ENCODE measurements around the gene MLIP. TPM values are rescaled to one million over a fixed set of nuclear protein-coding genes. Genes with fewer than 3 reads are reported as not detected.

MLIP gene
- total and polyA plus RNA-seq, 2 donors from 2014 or later = 1.7 to 2.4 TPM

DNA sequence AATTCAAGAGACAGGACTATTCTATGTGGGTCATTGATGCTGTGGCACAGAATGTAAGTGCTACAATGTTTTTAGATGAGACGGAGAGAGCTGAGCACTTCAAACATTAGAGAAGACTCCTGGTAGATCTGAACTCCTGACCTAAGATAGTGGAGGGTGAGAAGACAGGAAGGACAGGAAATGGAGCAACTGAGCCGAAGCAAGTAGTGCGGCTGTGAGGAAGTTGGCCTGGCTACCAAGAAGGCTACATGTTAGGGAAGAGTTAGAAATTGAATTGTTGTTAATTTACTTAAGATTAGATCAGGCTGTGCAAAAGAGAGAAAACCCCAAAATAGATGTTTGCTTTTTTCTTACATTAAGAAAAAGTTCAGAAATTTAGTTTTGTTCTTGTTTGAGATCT, 14.4 kb upstream of the MLIP start:
- Histone ChIP-seq H3K27me3 (ENCODE audit: control insufficient read depth, insufficient read depth, low read length) (no peaks in the 10 kb centered on the region), H3K36me3 (ENCODE audit: control insufficient read depth in 2 of 3, insufficient read depth in 3 of 3, low read length in 3 of 3) (no peaks in the 10 kb centered on the region), H3K4me1 (ENCODE audit: control insufficient read depth in 2 of 3, insufficient read depth in 2 of 3, low read depth in 1 of 3, low read length in 3 of 3) (no peaks in the 10 kb centered on the region), H3K9ac (ENCODE audit: low read length in 3 of 3) (no peak overlapping the region), H3K27ac (ENCODE audit: low read depth in 2 of 2, low read length in 2 of 2) (no peak overlapping the region), H3K4me3 (ENCODE audit: low read length in 3 of 3) (no peak overlapping the region), H3K9me3 (ENCODE audit: control insufficient read depth in 2 of 3, insufficient read depth in 1 of 3, low read length in 3 of 3) (no peaks in the 10 kb centered on the region)
- no peak for FAIRE-seq
- intact Hi-C loops (cut with DNase I) = no loop called here
- no peak for DNase-seq
- TF ChIP-seq, protein P1, sequence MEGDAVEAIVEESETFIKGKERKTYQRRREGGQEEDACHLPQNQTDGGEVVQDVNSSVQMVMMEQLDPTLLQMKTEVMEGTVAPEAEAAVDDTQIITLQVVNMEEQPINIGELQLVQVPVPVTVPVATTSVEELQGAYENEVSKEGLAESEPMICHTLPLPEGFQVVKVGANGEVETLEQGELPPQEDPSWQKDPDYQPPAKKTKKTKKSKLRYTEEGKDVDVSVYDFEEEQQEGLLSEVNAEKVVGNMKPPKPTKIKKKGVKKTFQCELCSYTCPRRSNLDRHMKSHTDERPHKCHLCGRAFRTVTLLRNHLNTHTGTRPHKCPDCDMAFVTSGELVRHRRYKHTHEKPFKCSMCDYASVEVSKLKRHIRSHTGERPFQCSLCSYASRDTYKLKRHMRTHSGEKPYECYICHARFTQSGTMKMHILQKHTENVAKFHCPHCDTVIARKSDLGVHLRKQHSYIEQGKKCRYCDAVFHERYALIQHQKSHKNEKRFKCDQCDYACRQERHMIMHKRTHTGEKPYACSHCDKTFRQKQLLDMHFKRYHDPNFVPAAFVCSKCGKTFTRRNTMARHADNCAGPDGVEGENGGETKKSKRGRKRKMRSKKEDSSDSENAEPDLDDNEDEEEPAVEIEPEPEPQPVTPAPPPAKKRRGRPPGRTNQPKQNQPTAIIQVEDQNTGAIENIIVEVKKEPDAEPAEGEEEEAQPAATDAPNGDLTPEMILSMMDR (IDR thresholded peaks at IDR 0.05; ENCODE audit: borderline replicate concordance, extremely low read depth, insufficient read depth) = no peak

GRCh38 chr6:54097753-54098152, 13.5 kb upstream of the MLIP start:
- Histone ChIP-seq H3K4me1 (ENCODE audit: control insufficient read depth in 2 of 3, insufficient read depth in 2 of 3, low read depth in 1 of 3, low read length in 3 of 3) (no peaks in the 10 kb centered on the region), H3K9ac (ENCODE audit: low read length in 3 of 3) (no peak overlapping the region), H3K4me3 (ENCODE audit: low read length in 3 of 3) (no peak overlapping the region), H3K9me3 (ENCODE audit: control insufficient read depth in 2 of 3, insufficient read depth in 1 of 3, low read length in 3 of 3) (no peaks in the 10 kb centered on the region), H3K27ac (ENCODE audit: low read depth in 2 of 2, low read length in 2 of 2) (no peak overlapping the region), H3K36me3 (ENCODE audit: control insufficient read depth in 2 of 3, insufficient read depth in 3 of 3, low read length in 3 of 3) (no peaks in the 10 kb centered on the region), H3K27me3 (ENCODE audit: control insufficient read depth, insufficient read depth, low read length) (no peaks in the 10 kb centered on the region)
- intact Hi-C loops (cut with DNase I) = no loop called here
- DNase-seq = no peak
- FAIRE-seq = no peak
- TF ChIP-seq, protein P1 (IDR thresholded peaks at IDR 0.05; ENCODE audit: borderline replicate concordance, extremely low read depth, insufficient read depth) = no peak

- FAIRE-seq = no peak
- Histone ChIP-seq H3K27me3 (ENCODE audit: control insufficient read depth, insufficient read depth, low read length) (no peaks in the 10 kb centered on the region), H3K36me3 (ENCODE audit: control insufficient read depth in 2 of 3, insufficient read depth in 3 of 3, low read length in 3 of 3) (no peaks in the 10 kb centered on the region), H3K4me3 (ENCODE audit: low read length in 3 of 3) (no peak overlapping the region), H3K9me3 (ENCODE audit: control insufficient read depth in 2 of 3, insufficient read depth in 1 of 3, low read length in 3 of 3) (no peaks in the 10 kb centered on the region), H3K27ac (ENCODE audit: low read depth in 2 of 2, low read length in 2 of 2) (no peak overlapping the region), H3K4me1 (ENCODE audit: control insufficient read depth in 2 of 3, insufficient read depth in 2 of 3, low read depth in 1 of 3, low read length in 3 of 3) (no peaks in the 10 kb centered on the region), H3K9ac (ENCODE audit: low read length in 3 of 3) (no peak overlapping the region)
- TF ChIP-seq, protein P1 (IDR thresholded peaks at IDR 0.05; ENCODE audit: borderline replicate concordance, extremely low read depth, insufficient read depth) = no peak
- intact Hi-C loops (cut with DNase I) = no loop called here
- DNase-seq = no peak
Observed at GRCh38 chr6:54098450-54099044, 12.7 kb upstream of the MLIP start.

- Histone ChIP-seq H3K27ac (ENCODE audit: low read depth in 2 of 2, low read length in 2 of 2) (no peak overlapping the region), H3K9me3 (ENCODE audit: control insufficient read depth in 2 of 3, insufficient read depth in 1 of 3, low read length in 3 of 3) (no peaks in the 10 kb centered on the region), H3K27me3 (ENCODE audit: control insufficient read depth, insufficient read depth, low read length) (no peaks in the 10 kb centered on the region), H3K9ac (ENCODE audit: low read length in 3 of 3) (no peak overlapping the region), H3K36me3 (ENCODE audit: control insufficient read depth in 2 of 3, insufficient read depth in 3 of 3, low read length in 3 of 3) (no peaks in the 10 kb centered on the region), H3K4me3 (ENCODE audit: low read length in 3 of 3) (no peak overlapping the region), H3K4me1 (ENCODE audit: control insufficient read depth in 2 of 3, insufficient read depth in 2 of 3, low read depth in 1 of 3, low read length in 3 of 3) (no peaks in the 10 kb centered on the region)
- FAIRE-seq = no peak
- no peak for DNase-seq
- intact Hi-C loops (cut with DNase I) = no loop called here
- TF ChIP-seq, protein P1 (IDR thresholded peaks at IDR 0.05; ENCODE audit: borderline replicate concordance, extremely low read depth, insufficient read depth) = no peak
Observed at GRCh38 chr6:54099225-54099624, 12.0 kb upstream of the MLIP start.

All from kidney (tissue), 14 donors.